CD4-positive, alpha-beta T cell treated with Interleukin-12 subunit alpha and Interleukin-12 subunit beta, for 1 hour (primary cell): ENCODE results near the gene SPAG6.

ENCODE experiments used
- DNase-seq: peaks from one replicate; pipeline ENCODE4 v3.0.0-alpha.2; 2020

The SPAG6 gene

DNA sequence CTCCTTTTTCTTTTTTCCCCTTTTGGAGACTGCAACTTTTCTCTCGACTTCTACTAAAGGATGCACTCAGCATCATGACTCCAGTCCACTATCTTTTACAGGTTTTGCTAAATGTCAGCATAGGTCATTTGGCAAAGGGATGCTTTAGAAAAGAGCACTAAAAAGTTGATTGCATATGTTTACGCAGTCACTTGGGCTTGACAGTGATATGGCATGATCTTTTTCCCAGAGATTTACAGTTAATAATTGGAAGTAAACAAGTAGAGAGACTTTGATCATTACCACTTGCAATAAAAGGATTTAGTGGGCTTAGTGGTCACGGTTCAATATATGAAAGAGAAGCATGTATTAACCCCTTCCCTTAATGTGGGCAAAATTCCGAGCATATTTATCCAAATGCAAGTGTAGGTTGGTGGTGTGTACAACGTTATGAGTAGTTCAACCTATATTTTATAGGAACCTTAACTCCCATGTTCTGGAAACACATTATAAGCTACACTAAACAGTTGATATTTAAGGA lies 22.6 kb upstream of the SPAG6 start:
- DNase-seq, result no peak

- no peak for DNase-seq
Observed at GRCh38 chr10:22323538-22324305, 21.6 kb upstream of the SPAG6 start.

DNA sequence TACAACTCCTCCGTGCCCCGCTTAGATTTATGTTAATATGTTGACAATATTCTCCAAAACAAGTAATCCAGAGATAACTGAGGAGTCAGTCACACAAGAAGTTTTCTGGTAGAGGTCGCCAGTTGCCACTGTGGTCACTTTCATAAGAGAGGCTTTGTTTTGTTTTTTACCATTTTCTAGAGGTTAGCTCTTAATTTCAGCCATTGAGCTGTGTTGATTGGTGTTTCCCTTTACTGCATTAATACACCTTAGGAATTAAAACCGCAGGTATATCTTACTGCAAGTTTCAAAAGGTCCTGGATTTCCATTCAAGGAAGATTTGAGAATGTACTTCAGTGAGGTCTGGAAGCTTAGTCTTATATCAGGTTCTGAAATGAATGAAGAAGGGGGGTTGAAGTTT lies 20.9 kb upstream of the SPAG6 start:
- DNase-seq, result no peak

- DNase-seq, result no peak
Observed at GRCh38 chr10:22324893-22325271, 20.4 kb upstream of the SPAG6 start.

DNA sequence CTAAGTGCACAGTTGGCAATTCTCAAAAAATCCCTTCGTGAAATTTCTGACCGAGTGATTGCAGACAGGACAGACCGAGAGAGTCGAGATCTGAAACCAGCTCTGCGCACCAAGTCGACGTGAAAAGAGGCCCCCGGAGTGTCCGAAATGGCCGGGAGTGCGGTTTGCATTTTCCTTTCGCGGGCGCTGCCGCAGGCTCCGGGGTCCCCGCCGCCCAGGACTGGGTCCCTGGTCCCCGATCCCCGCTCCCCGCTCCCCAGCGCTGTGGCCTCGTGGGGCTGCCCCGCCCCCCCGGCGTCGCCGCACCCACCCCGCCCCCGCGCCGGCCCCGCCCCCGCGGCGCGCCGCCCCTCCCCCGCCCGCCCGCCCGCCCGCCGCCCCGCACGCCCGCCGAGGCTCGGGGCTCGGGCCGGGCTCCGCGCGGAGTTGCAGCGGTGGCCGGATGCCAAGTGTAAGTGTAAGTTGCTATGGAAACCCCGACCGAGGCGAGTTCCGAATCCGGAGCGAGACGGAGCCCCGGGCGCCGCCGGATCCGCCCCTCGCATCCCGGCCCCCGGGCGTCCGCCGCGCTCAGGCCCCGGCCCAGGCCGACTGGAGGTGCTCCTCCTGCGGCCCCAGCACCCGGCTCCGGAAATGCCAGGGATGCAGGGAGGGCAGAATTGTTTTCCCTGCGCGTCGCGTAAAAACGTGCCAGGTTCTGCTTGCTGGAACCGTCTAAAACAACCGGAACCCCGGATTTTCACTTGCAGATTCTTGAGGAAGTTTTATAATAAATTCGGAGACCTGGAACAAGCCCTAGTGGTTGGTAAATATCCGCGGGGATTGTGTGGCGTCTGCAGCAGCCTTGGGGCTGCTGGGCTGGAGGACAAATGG lies 19.8 kb upstream of the SPAG6 start:
- DNase-seq, result peak; percentile 87

GRCh38 chr10:22326145-22326702 lies 19.1 kb upstream of the SPAG6 start:
- no peak for DNase-seq

GRCh38 chr10:22329150-22329549 lies 16.1 kb upstream of the SPAG6 start:
- DNase-seq, result no peak

- DNase-seq, result no peak
Observed at GRCh38 chr10:22332116-22332692, 13.1 kb upstream of the SPAG6 start.

DNA sequence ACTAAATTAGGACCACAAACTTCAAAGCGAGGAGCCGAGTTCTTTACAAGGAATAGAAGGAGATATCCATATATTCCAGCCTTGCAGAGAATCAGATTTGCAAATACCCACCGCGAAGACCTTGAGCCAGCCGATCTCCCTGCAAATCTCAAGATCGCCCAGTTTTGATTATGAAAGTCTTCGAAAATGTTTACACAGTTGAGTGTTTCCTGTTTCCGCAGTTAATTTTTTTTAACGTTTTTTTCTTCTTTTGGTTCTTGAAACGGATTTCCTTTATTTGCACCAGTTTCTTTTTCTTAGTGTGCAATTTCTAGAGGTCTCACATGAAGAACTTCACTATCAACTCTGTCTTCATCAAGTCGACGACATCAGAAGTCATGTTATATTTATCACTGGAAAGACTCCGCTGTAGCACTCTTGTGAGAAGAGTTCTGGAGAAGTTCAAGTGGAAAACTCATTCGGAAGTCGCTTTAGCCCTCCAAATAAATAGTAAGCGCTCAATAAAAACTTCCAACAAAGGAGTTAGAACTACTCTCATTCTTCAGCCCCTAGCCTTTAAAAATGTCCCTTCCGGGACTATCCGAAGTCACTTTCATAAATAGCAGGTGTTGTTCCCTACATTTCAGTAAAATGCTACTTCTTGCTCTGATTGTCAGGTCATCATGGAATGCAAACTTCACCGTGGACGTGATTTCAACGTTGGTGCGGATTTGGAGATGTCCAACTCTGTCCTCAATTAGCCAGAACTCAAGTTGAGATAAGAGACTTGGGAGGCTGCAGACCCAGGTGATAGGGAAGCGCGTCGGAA lies 11.9 kb upstream of the SPAG6 start:
- DNase-seq, result peak; percentile 63

DNA sequence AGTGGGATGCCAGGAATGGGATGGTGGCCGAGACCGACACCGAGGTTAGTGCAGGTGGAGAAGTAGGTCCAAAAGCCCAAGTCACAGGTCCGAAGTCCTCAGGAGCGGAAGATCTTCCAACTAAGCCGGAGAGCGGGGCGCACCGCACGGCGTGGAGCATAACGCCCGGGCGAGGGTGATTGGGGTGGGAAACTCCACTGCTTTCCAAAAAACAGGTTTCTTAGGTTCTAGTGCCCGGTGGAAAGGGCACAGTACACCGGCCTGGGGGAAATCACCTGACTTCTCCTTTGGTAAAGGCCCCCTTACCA lies 11.4 kb upstream of the SPAG6 start:
- no peak for DNase-seq

GRCh38 chr10:22334414-22335172 lies 10.7 kb upstream of the SPAG6 start:
- no peak for DNase-seq

GRCh38 chr10:22335173-22335933 lies 9.9 kb upstream of the SPAG6 start:
- DNase-seq, result peak; percentile 84

GRCh38 chr10:22338185-22338900 lies 7.0 kb upstream of the SPAG6 start:
- peak; percentile 11 for DNase-seq

DNA sequence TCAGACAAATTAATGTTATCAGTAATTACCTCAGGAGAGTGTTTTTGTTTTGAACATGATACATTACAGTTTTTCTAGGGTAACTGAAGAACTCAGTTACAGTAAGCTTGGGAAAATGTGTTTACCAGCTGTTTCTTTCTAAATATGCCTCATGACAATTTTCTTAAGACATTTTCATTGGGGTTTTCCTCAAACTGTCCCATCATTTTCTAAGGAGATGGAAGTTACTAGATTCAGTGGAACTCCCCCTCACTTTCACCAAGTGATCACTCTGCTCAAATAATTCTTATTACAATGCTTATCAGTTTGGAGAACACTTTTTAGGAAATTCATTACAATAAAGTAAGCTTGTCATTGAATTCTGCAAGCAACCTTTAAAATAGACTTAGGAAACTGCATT lies 6.4 kb upstream of the SPAG6 start:
- DNase-seq, result no peak

DNA sequence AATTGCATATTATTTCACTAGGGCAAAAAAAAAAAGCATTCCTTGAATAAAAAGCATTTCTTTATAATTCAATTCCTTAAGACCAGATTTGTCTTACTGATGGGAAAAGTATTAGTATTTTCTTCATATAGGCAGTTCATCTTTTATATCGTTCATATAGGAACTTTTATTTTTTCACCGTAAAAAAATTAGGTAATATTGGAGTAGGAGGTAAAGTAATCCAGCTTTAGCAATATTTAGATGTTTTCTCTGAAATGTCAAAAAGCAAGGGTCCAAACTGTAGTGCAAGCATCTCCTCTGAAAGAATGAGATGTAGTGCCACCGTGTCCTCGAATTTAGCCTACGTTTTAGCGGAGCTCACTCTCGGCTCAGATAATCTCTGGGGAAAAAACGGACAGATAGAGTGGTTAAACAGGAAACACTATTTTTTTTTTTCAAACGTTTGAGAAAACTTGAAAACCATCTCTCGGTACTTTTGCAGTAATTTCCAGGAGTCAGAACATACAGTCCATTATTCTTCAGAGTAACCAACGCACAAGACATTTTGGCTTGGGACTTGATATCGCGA lies 5.5 kb upstream of the SPAG6 start:
- DNase-seq, result no peak

DNA sequence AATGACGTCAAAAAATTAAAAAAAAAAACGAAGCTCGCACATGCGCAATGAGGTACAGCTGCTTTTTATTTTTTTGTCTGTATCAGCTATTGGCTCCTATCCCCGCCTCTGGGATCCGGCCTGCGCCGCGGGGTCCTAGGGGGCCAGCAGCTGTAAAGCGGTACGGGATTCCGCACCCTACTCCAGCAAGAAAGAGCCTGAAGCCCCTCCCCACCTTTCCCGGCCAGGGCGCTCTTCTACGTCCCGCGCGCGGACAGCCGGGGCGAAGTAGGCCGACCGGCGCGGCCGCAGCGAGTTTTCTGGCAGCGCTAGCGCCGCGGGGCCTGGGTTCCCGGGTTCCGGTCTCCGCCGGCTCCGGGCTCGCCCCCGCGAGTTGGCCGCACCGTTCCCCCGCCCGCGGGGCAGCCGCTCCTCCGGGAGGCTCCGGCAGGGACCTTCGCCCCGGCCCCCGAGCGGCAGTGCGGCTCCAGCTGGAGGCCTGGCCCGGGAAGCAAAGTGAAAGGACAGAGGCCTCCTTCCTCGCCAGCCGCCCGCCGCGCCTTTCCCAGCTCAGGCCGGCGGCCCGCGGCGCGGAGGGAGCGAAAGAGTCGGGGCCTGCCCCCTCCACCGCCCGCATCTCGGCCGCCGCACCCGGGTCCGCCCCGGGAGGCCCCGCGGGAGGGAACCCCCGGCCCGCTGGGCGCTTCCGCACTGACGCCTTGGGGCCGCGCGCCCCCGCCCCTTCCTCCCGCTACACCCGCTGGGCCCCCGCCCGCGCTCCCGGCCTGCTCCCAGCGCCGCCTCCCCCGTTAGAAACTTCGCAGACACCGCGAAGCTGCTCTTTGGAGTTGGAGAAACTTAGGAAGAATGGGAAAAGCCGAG lies 4.7 kb upstream of the SPAG6 start:
- DNase-seq, result peak; percentile 73

- peak; percentile 17 for DNase-seq
Observed at GRCh38 chr10:22341190-22341925, 3.9 kb upstream of the SPAG6 start.

- no peak for DNase-seq
Observed at GRCh38 chr10:22341926-22342196, 3.4 kb upstream of the SPAG6 start.

- DNase-seq, result no peak
Observed at GRCh38 chr10:22342421-22342820, 2.9 kb upstream of the SPAG6 start.
